Measurements from ENCODE around the gene ELK1. TPM values are rescaled to one million over a fixed set of nuclear protein-coding genes. Genes with fewer than 3 reads are reported as not detected.

The ELK1 gene
- total and polyA plus RNA-seq, 2 of the 8 experiments (the other 6 are each of a cell fraction or from before 2014, with no cell fraction given) = 31.9 to 42.2 TPM

DNA sequence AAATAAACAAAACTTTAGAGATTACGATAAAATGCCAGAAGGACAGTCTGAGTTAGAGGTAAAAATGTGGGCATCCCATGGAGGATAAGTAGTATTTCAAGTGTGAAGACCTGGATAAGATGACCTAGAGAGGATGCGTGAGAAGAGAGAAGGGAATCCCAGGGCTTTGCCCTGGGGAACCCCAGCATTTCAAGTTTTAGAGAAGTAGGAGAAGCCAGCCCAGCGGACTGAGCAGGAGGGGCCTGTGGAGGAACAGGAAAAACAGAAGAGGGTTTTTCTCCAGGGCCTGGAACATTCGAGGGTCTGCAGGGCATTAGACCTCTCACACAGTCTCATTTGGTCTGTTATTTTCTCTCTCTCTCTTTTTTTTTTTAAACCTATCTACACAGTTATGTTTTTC lies 17.7 kb downstream of the ELK1 start (continued):
- TF ChIP-seq RAD21 (IDR thresholded peaks at IDR 0.05 in 1 of 2, conservative IDR thresholded peaks at IDR 0.05 in 1 of 2; ENCODE audit: low read depth in 2 of 2, low read length in 2 of 2) = no peak
- no peak for TF ChIP-seq GTF2F1 (IDR thresholded peaks at IDR 0.05; ENCODE audit: borderline replicate concordance, low read depth, low read length)
- TF ChIP-seq, protein P1, sequence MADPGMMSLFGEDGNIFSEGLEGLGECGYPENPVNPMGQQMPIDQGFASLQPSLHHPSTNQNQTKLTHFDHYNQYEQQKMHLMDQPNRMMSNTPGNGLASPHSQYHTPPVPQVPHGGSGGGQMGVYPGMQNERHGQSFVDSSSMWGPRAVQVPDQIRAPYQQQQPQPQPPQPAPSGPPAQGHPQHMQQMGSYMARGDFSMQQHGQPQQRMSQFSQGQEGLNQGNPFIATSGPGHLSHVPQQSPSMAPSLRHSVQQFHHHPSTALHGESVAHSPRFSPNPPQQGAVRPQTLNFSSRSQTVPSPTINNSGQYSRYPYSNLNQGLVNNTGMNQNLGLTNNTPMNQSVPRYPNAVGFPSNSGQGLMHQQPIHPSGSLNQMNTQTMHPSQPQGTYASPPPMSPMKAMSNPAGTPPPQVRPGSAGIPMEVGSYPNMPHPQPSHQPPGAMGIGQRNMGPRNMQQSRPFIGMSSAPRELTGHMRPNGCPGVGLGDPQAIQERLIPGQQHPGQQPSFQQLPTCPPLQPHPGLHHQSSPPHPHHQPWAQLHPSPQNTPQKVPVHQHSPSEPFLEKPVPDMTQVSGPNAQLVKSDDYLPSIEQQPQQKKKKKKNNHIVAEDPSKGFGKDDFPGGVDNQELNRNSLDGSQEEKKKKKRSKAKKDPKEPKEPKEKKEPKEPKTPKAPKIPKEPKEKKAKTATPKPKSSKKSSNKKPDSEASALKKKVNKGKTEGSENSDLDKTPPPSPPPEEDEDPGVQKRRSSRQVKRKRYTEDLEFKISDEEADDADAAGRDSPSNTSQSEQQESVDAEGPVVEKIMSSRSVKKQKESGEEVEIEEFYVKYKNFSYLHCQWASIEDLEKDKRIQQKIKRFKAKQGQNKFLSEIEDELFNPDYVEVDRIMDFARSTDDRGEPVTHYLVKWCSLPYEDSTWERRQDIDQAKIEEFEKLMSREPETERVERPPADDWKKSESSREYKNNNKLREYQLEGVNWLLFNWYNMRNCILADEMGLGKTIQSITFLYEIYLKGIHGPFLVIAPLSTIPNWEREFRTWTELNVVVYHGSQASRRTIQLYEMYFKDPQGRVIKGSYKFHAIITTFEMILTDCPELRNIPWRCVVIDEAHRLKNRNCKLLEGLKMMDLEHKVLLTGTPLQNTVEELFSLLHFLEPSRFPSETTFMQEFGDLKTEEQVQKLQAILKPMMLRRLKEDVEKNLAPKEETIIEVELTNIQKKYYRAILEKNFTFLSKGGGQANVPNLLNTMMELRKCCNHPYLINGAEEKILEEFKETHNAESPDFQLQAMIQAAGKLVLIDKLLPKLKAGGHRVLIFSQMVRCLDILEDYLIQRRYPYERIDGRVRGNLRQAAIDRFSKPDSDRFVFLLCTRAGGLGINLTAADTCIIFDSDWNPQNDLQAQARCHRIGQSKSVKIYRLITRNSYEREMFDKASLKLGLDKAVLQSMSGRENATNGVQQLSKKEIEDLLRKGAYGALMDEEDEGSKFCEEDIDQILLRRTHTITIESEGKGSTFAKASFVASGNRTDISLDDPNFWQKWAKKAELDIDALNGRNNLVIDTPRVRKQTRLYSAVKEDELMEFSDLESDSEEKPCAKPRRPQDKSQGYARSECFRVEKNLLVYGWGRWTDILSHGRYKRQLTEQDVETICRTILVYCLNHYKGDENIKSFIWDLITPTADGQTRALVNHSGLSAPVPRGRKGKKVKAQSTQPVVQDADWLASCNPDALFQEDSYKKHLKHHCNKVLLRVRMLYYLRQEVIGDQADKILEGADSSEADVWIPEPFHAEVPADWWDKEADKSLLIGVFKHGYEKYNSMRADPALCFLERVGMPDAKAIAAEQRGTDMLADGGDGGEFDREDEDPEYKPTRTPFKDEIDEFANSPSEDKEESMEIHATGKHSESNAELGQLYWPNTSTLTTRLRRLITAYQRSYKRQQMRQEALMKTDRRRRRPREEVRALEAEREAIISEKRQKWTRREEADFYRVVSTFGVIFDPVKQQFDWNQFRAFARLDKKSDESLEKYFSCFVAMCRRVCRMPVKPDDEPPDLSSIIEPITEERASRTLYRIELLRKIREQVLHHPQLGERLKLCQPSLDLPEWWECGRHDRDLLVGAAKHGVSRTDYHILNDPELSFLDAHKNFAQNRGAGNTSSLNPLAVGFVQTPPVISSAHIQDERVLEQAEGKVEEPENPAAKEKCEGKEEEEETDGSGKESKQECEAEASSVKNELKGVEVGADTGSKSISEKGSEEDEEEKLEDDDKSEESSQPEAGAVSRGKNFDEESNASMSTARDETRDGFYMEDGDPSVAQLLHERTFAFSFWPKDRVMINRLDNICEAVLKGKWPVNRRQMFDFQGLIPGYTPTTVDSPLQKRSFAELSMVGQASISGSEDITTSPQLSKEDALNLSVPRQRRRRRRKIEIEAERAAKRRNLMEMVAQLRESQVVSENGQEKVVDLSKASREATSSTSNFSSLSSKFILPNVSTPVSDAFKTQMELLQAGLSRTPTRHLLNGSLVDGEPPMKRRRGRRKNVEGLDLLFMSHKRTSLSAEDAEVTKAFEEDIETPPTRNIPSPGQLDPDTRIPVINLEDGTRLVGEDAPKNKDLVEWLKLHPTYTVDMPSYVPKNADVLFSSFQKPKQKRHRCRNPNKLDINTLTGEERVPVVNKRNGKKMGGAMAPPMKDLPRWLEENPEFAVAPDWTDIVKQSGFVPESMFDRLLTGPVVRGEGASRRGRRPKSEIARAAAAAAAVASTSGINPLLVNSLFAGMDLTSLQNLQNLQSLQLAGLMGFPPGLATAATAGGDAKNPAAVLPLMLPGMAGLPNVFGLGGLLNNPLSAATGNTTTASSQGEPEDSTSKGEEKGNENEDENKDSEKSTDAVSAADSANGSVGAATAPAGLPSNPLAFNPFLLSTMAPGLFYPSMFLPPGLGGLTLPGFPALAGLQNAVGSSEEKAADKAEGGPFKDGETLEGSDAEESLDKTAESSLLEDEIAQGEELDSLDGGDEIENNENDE (IDR thresholded peaks at IDR 0.05; ENCODE audit: insufficient replicate concordance, low read length) = no peak
- no peak for TF ChIP-seq BRCA1 (IDR thresholded peaks at IDR 0.05; ENCODE audit: low read depth, low read length)
- TF ChIP-seq SIX5 (IDR thresholded peaks at IDR 0.05; ENCODE audit: low read depth, low read length) = no peak
- no peak for TF ChIP-seq CBX5 (IDR thresholded peaks at IDR 0.05; ENCODE audit: low read depth, low read length)
- no peak for TF ChIP-seq TAF1 (IDR thresholded peaks at IDR 0.05; ENCODE audit: low read depth, low read length)

Measured in H1 (cell line).